Trophoblast cell (in vitro differentiated cells and primary cell): ENCODE data around the gene VPS11.

ENCODE experiments used
- DNase-seq, 2 donors: peaks; one replicate each; pipeline ENCODE4 v3.0.0-alpha.2; 2016
- H2AFZ ChIP-seq: 2 replicates; pipeline ENCODE4 v1.6.1; 2013; ENCODE audit warnings: low read length, moderate library complexity, mild to moderate bottlenecking; ENCODE audit not compliant: insufficient read depth, poor library complexity
- H2AK5ac ChIP-seq: 2 replicates; pipeline ENCODE4 v1.6.1; 2013; ENCODE audit warnings: mild to moderate bottlenecking, low read length
- H2BK120ac ChIP-seq: 2 replicates; pipeline ENCODE4 v1.6.1; 2013; ENCODE audit warnings: low read length, mild to moderate bottlenecking, moderate library complexity; ENCODE audit not compliant: insufficient read depth, poor library complexity
- H2BK12ac ChIP-seq: 2 replicates; pipeline ENCODE4 v1.6.1; 2013; ENCODE audit warnings: mild to moderate bottlenecking, low read length, moderate library complexity
- H2BK5ac ChIP-seq: 2 replicates; pipeline ENCODE4 v1.6.1; 2013; ENCODE audit warnings: low read length, low read depth, moderate library complexity, mild to moderate bottlenecking; ENCODE audit not compliant: poor library complexity
- H3K14ac ChIP-seq: 2 replicates; pipeline ENCODE4 v1.6.1; 2013; ENCODE audit warnings: mild to moderate bottlenecking, low read length
- H3K18ac ChIP-seq: 2 replicates; pipeline ENCODE4 v1.6.1; 2013; ENCODE audit warnings: mild to moderate bottlenecking, low read length
- H3K23ac ChIP-seq: 2 replicates; pipeline ENCODE4 v1.6.1; 2013; ENCODE audit warnings: low read length
- H3K27ac ChIP-seq: 2 replicates; pipeline ENCODE4 v1.5.1; 2013; ENCODE audit warnings: low read depth, mild to moderate bottlenecking, inconsistent platforms, low read length, moderate library complexity
- H3K27me3 ChIP-seq: 2 replicates; pipeline ENCODE4 v1.6.1; 2013; ENCODE audit warnings: inconsistent platforms, mild to moderate bottlenecking, low read length, moderate library complexity; ENCODE audit not compliant: insufficient read depth
- H3K36me3 ChIP-seq, 2 experiments: 1 replicate in 1 of 2; 2 replicates in 1 of 2; pipeline ENCODE4 v1.6.1; 2013; ENCODE audit warnings: low read length in 2 of 2, mild to moderate bottlenecking in 2 of 2, moderate library complexity in 1 of 2; ENCODE audit not compliant: insufficient read depth in 2 of 2, control insufficient read depth in 1 of 2
- H3K4ac ChIP-seq: 2 replicates; pipeline ENCODE4 v1.6.1; 2013; ENCODE audit warnings: low read depth, mild to moderate bottlenecking, low read length, moderate library complexity
- H3K4me1 ChIP-seq, 2 experiments: 1 replicate in 1 of 2; 2 replicates in 1 of 2; pipeline ENCODE4 v1.6.1; 2013; ENCODE audit warnings: low read length in 2 of 2, mild to moderate bottlenecking in 2 of 2, moderate library complexity in 1 of 2; ENCODE audit not compliant: insufficient read depth in 2 of 2, control insufficient read depth in 1 of 2
- H3K4me2 ChIP-seq: 2 replicates; pipeline ENCODE4 v1.6.1; 2013; ENCODE audit warnings: inconsistent platforms, mild to moderate bottlenecking, low read length, moderate library complexity
- H3K4me3 ChIP-seq: 2 replicates; pipeline ENCODE4 v1.5.1; 2013; ENCODE audit warnings: mild to moderate bottlenecking, low read depth, low read length, inconsistent platforms
- H3K79me1 ChIP-seq: one replicate; pipeline ENCODE4 v1.6.1; 2013; ENCODE audit warnings: low read length
- H3K79me2 ChIP-seq: 2 replicates; pipeline ENCODE4 v1.6.1; 2013; ENCODE audit warnings: low read length, mild to moderate bottlenecking; ENCODE audit not compliant: control insufficient read depth, insufficient read depth, poor library complexity
- H3K9ac ChIP-seq: 2 replicates; pipeline ENCODE4 v1.6.1; 2013; ENCODE audit warnings: mild to moderate bottlenecking, low read length
- H3K9me3 ChIP-seq: 2 replicates; pipeline ENCODE4 v1.6.1; 2013; ENCODE audit warnings: low read depth, mild to moderate bottlenecking, control low read depth, inconsistent platforms, low read length; ENCODE audit not compliant: insufficient read depth
- H4K12ac ChIP-seq: 2 replicates; pipeline ENCODE4 v1.6.1; 2013; ENCODE audit warnings: low read depth, mild to moderate bottlenecking, low read length, moderate library complexity
- H4K8ac ChIP-seq: 2 replicates; pipeline ENCODE4 v1.6.1; 2013; ENCODE audit warnings: low read depth, mild to moderate bottlenecking, low read length, moderate library complexity
- H4K91ac ChIP-seq: one replicate; pipeline ENCODE4 v1.6.1; 2013; ENCODE audit warnings: low read depth, mild to moderate bottlenecking, low read length, moderate library complexity
- WGBS: extraction: QIAGEN DNeasy Blood & Tissue Kit; methylation state at CpG from one replicate; pipeline ENCODE4 v1.1.7; 2013; ENCODE audit warnings: missing lambda C conversion rate; ENCODE audit not compliant: insufficient read length, insufficient coverage; ENCODE audit errors: extremely low coverage; 5-methylcytosine and 5-hydroxymethylcytosine counted together

The VPS11 gene

DNA sequence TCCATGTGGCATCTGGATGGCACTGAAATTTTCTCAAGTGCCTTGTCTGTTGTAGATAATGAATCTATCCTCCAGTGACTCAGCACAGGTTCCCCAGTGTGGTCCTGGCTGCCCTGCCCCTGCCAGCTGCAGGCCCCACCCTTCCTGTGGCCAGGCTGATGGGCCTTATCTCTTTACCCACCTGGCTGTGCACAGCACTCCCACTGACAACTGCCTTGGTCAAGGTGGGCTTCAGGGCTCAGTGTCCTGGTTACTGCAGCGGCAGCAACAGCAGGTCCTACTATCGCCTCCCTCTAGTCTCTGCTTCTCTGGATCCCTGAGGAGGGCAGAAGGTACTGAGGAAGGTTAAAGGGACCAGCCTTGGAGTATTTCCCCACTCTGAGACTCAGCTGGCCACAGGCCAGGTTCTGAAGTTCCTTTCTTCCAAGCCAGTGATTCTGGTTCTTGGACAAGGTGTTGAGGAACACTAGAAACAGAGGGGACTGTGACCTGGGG is 20.2 kb downstream of the VPS11 start:
- Histone ChIP-seq H3K4me3 (no peak overlapping the region), H3K14ac (no peak overlapping the region), H4K91ac (no peak overlapping the region), H3K18ac (no peak overlapping the region), H3K4me1 (peaks cover 9 to 16% of the 10 kb centered on the region in 2 experiments), H3K4ac (no peak overlapping the region), H4K8ac (no peak overlapping the region), H3K4me2 (no peak overlapping the region), H3K9ac (no peak overlapping the region), H3K27me3 (no peaks in the 10 kb centered on the region), H3K79me2 (peaks cover 7% of the 10 kb centered on the region), H2AK5ac (no peak overlapping the region), H2BK12ac (no peak overlapping the region), H3K27ac (no peak overlapping the region), H3K23ac (no peak overlapping the region), H4K12ac (no peak overlapping the region), H2BK5ac (no peak overlapping the region), H3K79me1 (peaks cover 10% of the 10 kb centered on the region), H2BK120ac (no peak overlapping the region), H3K9me3 (no peaks in the 10 kb centered on the region), H2AFZ (no peak overlapping the region), H3K36me3 (peaks cover 15 to 18% of the 10 kb centered on the region in 2 experiments)
- no CpG with 5 or more reads among the region's 2 CpGs for WGBS
- no peak for DNase-seq

DNA sequence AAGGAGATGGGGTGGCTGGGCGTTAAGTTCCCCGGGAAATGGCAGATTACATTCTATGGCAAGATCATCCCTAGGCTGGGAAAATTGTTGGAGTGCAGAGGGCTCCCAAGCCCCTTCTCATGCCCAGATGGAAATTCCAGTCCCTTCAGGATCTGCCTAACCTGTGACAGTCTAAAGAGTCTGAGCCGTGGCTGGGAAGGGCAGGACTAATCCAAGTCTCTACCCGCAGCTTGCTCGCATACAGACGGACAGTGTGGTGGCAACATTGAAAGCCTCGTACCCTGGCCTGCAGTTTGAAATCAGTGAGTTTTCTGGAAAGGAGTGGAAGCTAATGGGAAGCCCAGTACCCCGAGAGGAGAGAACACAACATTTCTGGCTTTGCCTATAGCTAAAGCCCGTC is 20.8 kb downstream of the VPS11 start:
- Histone ChIP-seq H3K27ac (no peak overlapping the region), H3K4me3 (no peak overlapping the region), H2BK120ac (no peak overlapping the region), H3K79me1 (peaks cover 10% of the 10 kb centered on the region), H3K23ac (no peak overlapping the region), H2BK5ac (no peak overlapping the region), H3K4ac (no peak overlapping the region), H2AK5ac (no peak overlapping the region), H3K27me3 (no peaks in the 10 kb centered on the region), H3K18ac (no peak overlapping the region), H3K9me3 (no peaks in the 10 kb centered on the region), H2AFZ (no peak overlapping the region), H3K9ac (no peak overlapping the region), H4K91ac (no peak overlapping the region), H3K4me1 (peaks cover 15 to 20% of the 10 kb centered on the region in 2 experiments), H4K12ac (no peak overlapping the region), H3K14ac (no peak overlapping the region), H3K36me3 (peaks cover 21 to 24% of the 10 kb centered on the region in 2 experiments), H3K4me2 (no peak overlapping the region), H4K8ac (no peak overlapping the region), H3K79me2 (peaks cover 12% of the 10 kb centered on the region), H2BK12ac (no peak overlapping the region)
- DNase-seq, result no peak
- no CpG with 5 or more reads among the region's 9 CpGs for WGBS

DNA sequence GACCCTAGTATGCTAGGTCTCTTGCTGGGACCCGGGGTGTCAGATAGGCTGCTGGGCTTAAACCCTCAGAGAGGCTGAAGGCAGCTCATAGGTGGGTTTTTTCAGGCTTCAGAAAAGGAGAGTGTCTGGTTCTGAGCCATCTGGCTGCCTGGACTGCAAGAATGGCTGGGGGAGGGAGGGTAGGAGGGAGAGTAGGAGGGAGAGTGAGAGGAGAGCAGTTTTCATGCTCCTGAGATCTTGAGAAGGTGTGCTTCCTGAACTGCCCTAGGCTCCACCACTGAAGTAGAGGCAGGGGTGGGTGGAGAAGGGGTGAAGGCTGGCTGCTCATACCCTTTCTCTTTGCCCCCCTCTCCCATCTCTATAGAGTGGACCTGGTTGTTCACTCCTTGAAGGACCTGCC is 21.7 kb downstream of the VPS11 start:
- no peak overlapping the region for H4K8ac ChIP-seq
- H2AK5ac ChIP-seq, result no peak overlapping the region

DNA sequence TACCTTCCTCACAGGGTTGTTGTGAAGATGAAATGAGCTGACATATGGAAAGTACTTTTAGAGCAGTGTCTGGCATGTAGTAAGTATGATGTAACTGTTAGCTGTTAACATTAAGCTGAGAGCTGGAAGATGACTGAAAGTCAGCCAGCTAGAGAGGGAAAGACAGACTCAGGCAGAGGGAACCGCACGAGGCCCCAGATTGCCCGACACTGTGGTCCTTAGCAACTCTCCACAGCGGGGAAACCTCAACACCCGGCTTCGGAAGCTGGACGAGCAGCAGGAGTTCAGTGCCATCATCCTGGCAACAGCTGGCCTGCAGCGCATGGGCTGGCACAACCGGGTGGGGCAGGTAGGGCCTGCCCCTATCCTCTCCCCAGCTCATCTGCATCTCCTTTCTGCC is 23.6 kb downstream of the VPS11 start:
- Histone ChIP-seq H2BK5ac (no peak overlapping the region), H3K18ac (no peak overlapping the region), H3K4me2 (no peak overlapping the region), H3K79me1 (peaks cover 14% of the 10 kb centered on the region), H3K14ac (no peak overlapping the region), H3K27ac (no peak overlapping the region), H3K4me3 (no peak overlapping the region), H3K9ac (no peak overlapping the region), H4K91ac (no peak overlapping the region), H2BK12ac (no peak overlapping the region), H2AFZ (no peak overlapping the region), H3K27me3 (no peaks in the 10 kb centered on the region), H3K36me3 (peaks cover 22% of the 10 kb centered on the region in 2 experiments), H2AK5ac (no peak overlapping the region), H3K4me1 (peaks cover 8 to 12% of the 10 kb centered on the region in 2 experiments), H4K8ac (no peak overlapping the region), H3K79me2 (peaks cover 21% of the 10 kb centered on the region), H3K9me3 (no peaks in the 10 kb centered on the region), H4K12ac (no peak overlapping the region), H2BK120ac (no peak overlapping the region), H3K4ac (no peak overlapping the region), H3K23ac (no peak overlapping the region)
- no CpG with 5 or more reads among the region's 9 CpGs for WGBS
- no peak for DNase-seq

More for the DNA sequence above, 21.7 kb downstream of the VPS11 start:
- Histone ChIP-seq H3K79me2 (peaks cover 19% of the 10 kb centered on the region), H3K4me1 (peaks cover 14 to 19% of the 10 kb centered on the region in 2 experiments), H3K18ac (no peak overlapping the region), H2BK120ac (no peak overlapping the region), H3K4me3 (no peak overlapping the region), H3K9me3 (no peaks in the 10 kb centered on the region), H3K9ac (no peak overlapping the region), H3K4me2 (no peak overlapping the region), H3K27me3 (no peaks in the 10 kb centered on the region), H3K14ac (no peak overlapping the region), H3K27ac (no peak overlapping the region), H3K23ac (no peak overlapping the region), H3K4ac (no peak overlapping the region), H4K12ac (no peak overlapping the region), H2BK5ac (no peak overlapping the region), H3K79me1 (peaks cover 15% of the 10 kb centered on the region), H4K91ac (no peak overlapping the region), H2BK12ac (no peak overlapping the region), H2AFZ (no peak overlapping the region), H3K36me3 (peaks cover 22% of the 10 kb centered on the region in 2 experiments)
- no CpG with 5 or more reads among the region's 1 CpG for WGBS
- DNase-seq, result no peak
